Thyroid gland (tissue), 4 donors: ENCODE data around the gene BRAP. TPM values are rescaled to one million over a fixed set of nuclear protein-coding genes. Genes with fewer than 3 reads are reported as not detected.

Source experiments
- DNase-seq, 2 donors: peaks; one replicate each; pipeline ENCODE4 v3.0.0-alpha.2; 2019
- H3K27ac ChIP-seq, 3 donors: fragments of 200-600 bp; sonication (generic); 1 replicate in 2 of 3; 2 replicates in 1 of 3; pipeline ENCODE4 v1.5.1; 2016 to 2019; ENCODE audit warnings: mild to moderate bottlenecking in 1 of 3, moderate library complexity in 1 of 3
- H3K27me3 ChIP-seq: fragments of 200-600 bp; sonication (generic); one replicate; pipeline ENCODE4 v1.5.1; 2019
- H3K36me3 ChIP-seq, 2 donors: fragments of 200-600 bp; sonication (generic); one replicate each; pipeline ENCODE4 v1.5.1; 2016 to 2019
- H3K4me1 ChIP-seq, 2 donors: fragments of 200-600 bp; sonication (generic); one replicate each; pipeline ENCODE4 v1.5.1; 2017 to 2019
- H3K4me3 ChIP-seq, 3 donors: fragments of 200-600 bp; sonication (generic); replicated peaks in 1 of 3; 1 replicate in 2 of 3; 2 replicates in 1 of 3; pipeline ENCODE4 v1.5.1; 2016; ENCODE audit warnings: mild to moderate bottlenecking in 1 of 3
- H3K9me3 ChIP-seq: fragments of 200-600 bp; sonication (generic); one replicate; pipeline ENCODE4 v1.5.1; 2017
- CTCF ChIP-seq, 6 experiments: fragments of 200-600 bp in 3 of 6; fragments of 450-650 bp in 3 of 6; sonication (generic) in 3 of 6; IDR thresholded peaks; one replicate each; pipeline ENCODE4 v1.5.1; 2016 to 2019; ENCODE audit warnings: antibody characterized with exemption in 6 of 6, mild to moderate bottlenecking in 2 of 6, inconsistent platforms in 1 of 6, moderate library complexity in 1 of 6
- POLR2A ChIP-seq, 2 donors: fragments of 450-650 bp; IDR thresholded peaks; one replicate each; pipeline ENCODE4 v1.6.1; 2017; ENCODE audit warnings: antibody characterized with exemption in 2 of 2, mild to moderate bottlenecking in 2 of 2, moderate library complexity in 1 of 2
- WGBS, 2 donors: methylation state at CpG; one replicate each; pipeline ENCODE4 v1.1.5; 2017; 5-methylcytosine and 5-hydroxymethylcytosine counted together
- intact Hi-C: fragments of 100-400 bp; cut with DNase I; formaldehyde crosslinking; loops from one replicate; pipeline ENCODE4 v1.15.1; 2023
- total RNA-seq, 4 donors: library from RNA; depleted of rRNA; stranded (reverse); fragments of >200 nt; gene quantifications; one replicate each; pipeline ENCODE4 v1.2.3, GENCODE V29; 2016

Gene BRAP
- total RNA-seq, 4 donors from 2014 or later, result 18.4 to 23.5 (median 21.9) TPM

- DNase-seq, result no peak
- WGBS, 2 donors, result 96 to 97% methylated on average over 10 of the region's 10 CpGs
- H3K36me3 ChIP-seq, result peaks cover 51 to 53% of the 10 kb centered on the region in 2 donors
- no peaks in the 10 kb centered on the region for H3K4me1 ChIP-seq
- intact Hi-C loops, result no loop called here
- no peaks in the 10 kb centered on the region for H3K9me3 ChIP-seq
- no peaks in the 10 kb centered on the region for H3K27me3 ChIP-seq
- TF ChIP-seq POLR2A (IDR thresholded peaks at IDR 0.05), result no peak
- TF ChIP-seq CTCF (IDR thresholded peaks at IDR 0.05), result no peak
- H3K4me3 ChIP-seq, result no peak overlapping the region
- no peak overlapping the region for H3K27ac ChIP-seq
These were observed 12.9 kb downstream of the BRAP start for GRCh38 chr12:111672822-111673381.

- H3K9me3 ChIP-seq, result no peaks in the 10 kb centered on the region
- H3K36me3 ChIP-seq, result peaks cover 13 to 32% of the 10 kb centered on the region in 2 donors
- no peaks in the 10 kb centered on the region for H3K27me3 ChIP-seq
- no peak for DNase-seq
- WGBS, 2 donors, result 71 to 74% methylated on average over 11 of the region's 11 CpGs
- no peak overlapping the region for H3K27ac ChIP-seq
- no peak for TF ChIP-seq POLR2A (IDR thresholded peaks at IDR 0.05)
- H3K4me1 ChIP-seq, result no peaks in the 10 kb centered on the region
- H3K4me3 ChIP-seq, result no peak overlapping the region
- intact Hi-C loops, result no loop called here
These were observed 20.5 kb downstream of the BRAP start for GRCh38 chr12:111664961-111665865.

GRCh38 chr12:111664499-111664898 lies 21.3 kb downstream of the BRAP start:
- no peaks in the 10 kb centered on the region for H3K27me3 ChIP-seq
- H3K27ac ChIP-seq, result no peak overlapping the region
- H3K4me3 ChIP-seq, result no peak overlapping the region
- WGBS, 2 donors, result 78 to 87% methylated on average over 5 of the region's 5 CpGs
- no peaks in the 10 kb centered on the region for H3K4me1 ChIP-seq
- TF ChIP-seq POLR2A (IDR thresholded peaks at IDR 0.05) (no peak), CTCF (IDR thresholded peaks at IDR 0.05) (no peak)
- intact Hi-C loops, result no loop called here
- no peak for DNase-seq
- peaks cover 19 to 37% of the 10 kb centered on the region in 2 donors for H3K36me3 ChIP-seq
- no peaks in the 10 kb centered on the region for H3K9me3 ChIP-seq

- Histone ChIP-seq H3K27ac (no peak overlapping the region), H3K9me3 (no peaks in the 10 kb centered on the region), H3K4me3 (no peak overlapping the region), H3K4me1 (no peaks in the 10 kb centered on the region), H3K27me3 (no peaks in the 10 kb centered on the region), H3K36me3 (peaks cover 73 to 76% of the 10 kb centered on the region in 2 donors)
- no peak for DNase-seq
- 95 to 97% methylated on average over 4 of the region's 4 CpGs for WGBS, 2 donors
- TF ChIP-seq CTCF (IDR thresholded peaks at IDR 0.05) (no peak), POLR2A (IDR thresholded peaks at IDR 0.05) (no peak)
- intact Hi-C loops, result no loop called here
These were observed 29.7 kb downstream of the BRAP start for GRCh38 chr12:111656016-111656415.

GRCh38 chr12:111655356-111655755 lies 30.4 kb downstream of the BRAP start:
- WGBS, 2 donors, result 87 to 92% methylated on average over 3 of the region's 3 CpGs
- no peak for TF ChIP-seq POLR2A (IDR thresholded peaks at IDR 0.05)
- TF ChIP-seq CTCF (IDR thresholded peaks at IDR 0.05), result no peak
- intact Hi-C loops, result no loop called here
- no peak for DNase-seq
- Histone ChIP-seq H3K4me3 (no peak overlapping the region), H3K4me1 (no peaks in the 10 kb centered on the region), H3K27me3 (no peaks in the 10 kb centered on the region), H3K27ac (no peak overlapping the region), H3K36me3 (peaks cover 72 to 79% of the 10 kb centered on the region in 2 donors), H3K9me3 (no peaks in the 10 kb centered on the region)
